GM06990 (cell line): ENCODE measurements around the gene C16orf74.

Experiments used
- DNase-seq: peaks from one replicate; pipeline ENCODE4 v3.0.0-alpha.2; 2011; ENCODE audit not compliant: insufficient read length; ENCODE audit errors: extremely low read depth
- H3K27me3 ChIP-seq: replicated peaks from 2 replicates; pipeline ENCODE4 v1.6.0; 2011; ENCODE audit warnings: low read length; ENCODE audit not compliant: control insufficient read depth, insufficient read depth
- H3K36me3 ChIP-seq: 2 replicates; pipeline ENCODE4 v1.5.1; 2011; ENCODE audit warnings: low read length; ENCODE audit not compliant: control insufficient read depth, insufficient read depth
- H3K4me3 ChIP-seq: replicated peaks from 2 replicates; pipeline ENCODE4 v1.5.1; 2011; ENCODE audit warnings: low read depth, mild to moderate bottlenecking, control low read depth, low read length
- CTCF ChIP-seq: IDR thresholded peaks from 2 replicates; pipeline ENCODE4 v1.5.1; 2011; ENCODE audit warnings: low read length, control low read depth, mild to moderate bottlenecking, inconsistent platforms; ENCODE audit not compliant: insufficient read depth, poor library complexity, severe bottlenecking

Gene C16orf74

GRCh38 chr16:85686912-85687591, 63.8 kb downstream of the C16orf74 start:
- DNase-seq, result peak; percentile 77
- Histone ChIP-seq H3K4me3 (peak overlapping the region; percentile 80), H3K36me3 (peaks cover 2% of the 10 kb centered on the region), H3K27me3 (no peaks in the 10 kb centered on the region)
- TF ChIP-seq CTCF, result no peak

GRCh38 chr16:85685251-85685650, 65.6 kb downstream of the C16orf74 start:
- TF ChIP-seq CTCF, result no peak
- H3K27me3 ChIP-seq, result no peaks in the 10 kb centered on the region
- peaks cover 4% of the 10 kb centered on the region for H3K36me3 ChIP-seq
- DNase-seq, result no peak
- no peak overlapping the region for H3K4me3 ChIP-seq

DNA sequence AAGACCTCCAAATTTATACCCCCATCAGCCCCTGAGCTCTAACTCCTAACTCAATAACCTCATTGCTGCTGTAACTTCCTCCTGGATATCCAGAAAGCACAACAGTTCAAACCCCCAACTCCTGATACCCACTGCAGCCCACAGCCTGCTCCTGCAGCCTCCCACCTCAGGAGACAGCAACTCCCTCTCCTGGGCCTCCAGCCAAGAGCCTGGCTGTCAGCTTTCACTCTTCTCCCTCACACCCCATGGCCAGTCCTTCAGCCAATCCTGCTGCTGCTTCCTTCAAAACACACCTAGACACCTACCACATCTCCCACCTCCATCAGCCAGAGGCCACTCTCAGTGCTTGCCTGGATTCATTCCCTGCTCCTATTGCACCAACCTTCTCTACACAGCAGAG, 67.5 kb downstream of the C16orf74 start:
- peaks cover 12% of the 10 kb centered on the region for H3K36me3 ChIP-seq
- no peak overlapping the region for H3K4me3 ChIP-seq
- DNase-seq, result no peak
- no peak for TF ChIP-seq CTCF
- no peaks in the 10 kb centered on the region for H3K27me3 ChIP-seq

DNA sequence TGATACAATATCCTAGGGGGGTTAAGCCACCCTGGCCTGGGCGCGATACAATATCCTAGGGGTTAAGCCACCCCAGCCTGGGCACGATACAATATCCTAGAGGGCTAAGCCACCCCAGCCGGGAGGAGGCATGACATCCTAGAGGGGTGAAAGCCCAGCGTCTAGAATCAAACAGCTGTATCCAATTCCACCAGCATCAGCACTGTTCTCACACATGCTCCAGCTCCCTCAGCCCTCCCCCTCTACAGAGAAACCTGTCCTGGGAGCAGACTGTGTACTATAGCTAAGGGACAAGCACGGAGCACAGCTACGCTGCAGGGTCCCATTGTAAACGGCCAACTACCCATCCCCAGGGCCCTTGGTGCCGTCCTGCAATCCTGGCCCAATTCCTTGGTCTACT, 68.4 kb downstream of the C16orf74 start:
- H3K36me3 ChIP-seq, result peaks cover 13% of the 10 kb centered on the region

GRCh38 chr16:85681255-85681654, 69.6 kb downstream of the C16orf74 start:
- DNase-seq, result no peak
- Histone ChIP-seq H3K4me3 (no peak overlapping the region), H3K36me3 (peaks cover 16% of the 10 kb centered on the region), H3K27me3 (no peaks in the 10 kb centered on the region)
- no peak for TF ChIP-seq CTCF

More for the DNA sequence above, 68.4 kb downstream of the C16orf74 start:
- DNase-seq, result no peak
- no peak for TF ChIP-seq CTCF
- H3K4me3 ChIP-seq, result no peak overlapping the region
- no peaks in the 10 kb centered on the region for H3K27me3 ChIP-seq
